SK-N-SH (cell line): ENCODE results near the gene SUN5. TPM values are rescaled to one million over a fixed set of nuclear protein-coding genes. Genes with fewer than 3 reads are reported as not detected.

Source experiments
- CTCF ChIA-PET: fragments of 300-600, 350-600 bp; formaldehyde crosslinking; extraction: SDS; loops from one replicate; lab custom pipeline; 2021; lab: Yijun Ruan, JAX
- POLR2A ChIA-PET: fragments of 350-600 bp; sonication (Branson Sonifier 250); formaldehyde crosslinking; extraction: SDS; loops from one replicate; lab custom pipeline; 2020; ENCODE audit warnings: antibody characterized with exemption, inconsistent platforms; lab: Yijun Ruan, JAX
- DNase-seq: peaks from one replicate; pipeline ENCODE4 v3.0.0; 2012
- H2AFZ ChIP-seq: fragments of 200-600 bp; sonication (generic); 2 replicates; pipeline ENCODE4 v1.8.1; 2016; ENCODE audit warnings: antibody characterized with exemption, mild to moderate bottlenecking, low read depth
- H3F3A ChIP-seq: fragments of 200-600 bp; sonication (generic); replicated peaks from 2 replicates; pipeline ENCODE3; 2016; ENCODE audit warnings: antibody characterized with exemption, mild to moderate bottlenecking; ENCODE audit not compliant: insufficient read depth
- H3K27ac ChIP-seq, 2 experiments: fragments of 200-500 bp in 1 of 2; fragments of 200-600 bp in 1 of 2; sonication (Bioruptor generic) in 1 of 2; sonication (generic), shearing (Covaris generic) in 1 of 2; 2 replicates each; pipeline versions ENCODE4 v1.5.1 to v1.6.1; 2014 to 2016; ENCODE audit warnings: low read depth in 2 of 2, inconsistent platforms in 1 of 2, low read length in 1 of 2, mild to moderate bottlenecking in 1 of 2, mixed read lengths in 1 of 2
- H3K27me3 ChIP-seq: fragments of 200-600 bp; sonication (generic), shearing (Covaris generic); 2 replicates; pipeline ENCODE4 v1.6.1; 2016; ENCODE audit warnings: mixed run types; ENCODE audit not compliant: insufficient read depth
- H3K36me3 ChIP-seq, 2 experiments: fragments of 200-500 bp in 1 of 2; fragments of 200-600 bp in 1 of 2; sonication (Bioruptor generic) in 1 of 2; sonication (generic) in 1 of 2; replicated peaks in 1 of 2; 2 replicates each; pipeline versions ENCODE3 to v1.5.1; 2014 to 2016; ENCODE audit warnings: low read length in 1 of 2, mild to moderate bottlenecking in 1 of 2; ENCODE audit not compliant: insufficient read depth in 2 of 2, control insufficient read depth in 1 of 2
- H3K4me1 ChIP-seq, 2 experiments: fragments of 200-500 bp in 1 of 2; fragments of 200-600 bp in 1 of 2; sonication (Bioruptor generic) in 1 of 2; sonication (generic), shearing (Covaris generic) in 1 of 2; 2 replicates each; pipeline versions ENCODE4 v1.5.1 to v1.6.1; 2014 to 2016; ENCODE audit warnings: low read depth in 1 of 2, low read length in 1 of 2, mixed run types in 1 of 2; ENCODE audit not compliant: insufficient read depth in 2 of 2, control insufficient read depth in 1 of 2
- H3K4me2 ChIP-seq: fragments of 200-600 bp; sonication (generic), shearing (Covaris generic); 2 replicates; pipeline ENCODE4 v1.6.1; 2017; ENCODE audit warnings: mixed run types
- H3K4me3 ChIP-seq, 2 experiments: fragments of 200-500 bp in 1 of 2; fragments of 200-600 bp in 1 of 2; sonication (Bioruptor generic) in 1 of 2; sonication (generic), shearing (Covaris generic) in 1 of 2; 2 replicates each; pipeline versions ENCODE4 v1.5.1 to v1.8.1; 2014 to 2016; ENCODE audit warnings: low read depth in 2 of 2, inconsistent platforms in 1 of 2, low read length in 1 of 2, mild to moderate bottlenecking in 1 of 2, mixed read lengths in 1 of 2, moderate library complexity in 1 of 2
- H3K79me2 ChIP-seq: fragments of 200-600 bp; sonication (generic); 2 replicates; pipeline ENCODE4 v1.8.1; 2017; ENCODE audit warnings: mild to moderate bottlenecking; ENCODE audit not compliant: insufficient read depth
- H3K9ac ChIP-seq: fragments of 200-600 bp; sonication (generic); 2 replicates; pipeline ENCODE4 v1.6.1; 2017; ENCODE audit warnings: mixed run types
- H3K9me2 ChIP-seq: fragments of 200-600 bp; sonication (generic); 2 replicates; pipeline ENCODE4 v1.6.1; 2017; ENCODE audit warnings: mixed run types
- H3K9me3 ChIP-seq: fragments of 200-600 bp; sonication (generic); 2 replicates; pipeline ENCODE4 v1.6.1; 2017; ENCODE audit warnings: mixed run types, mild to moderate bottlenecking, moderate library complexity
- H4K20me1 ChIP-seq: fragments of 200-600 bp; sonication (generic); 2 replicates; pipeline ENCODE4 v1.6.1; 2017; ENCODE audit warnings: mild to moderate bottlenecking, mixed run types; ENCODE audit not compliant: insufficient read depth
- CHD2 ChIP-seq: fragments of 150-350 bp; IDR thresholded peaks from 2 replicates; pipeline ENCODE4 v1.6.1; 2018; ENCODE audit warnings: low read length; ENCODE audit not compliant: partially characterized antibody
- EP300 ChIP-seq, 2 experiments: IDR thresholded peaks; 2 replicates each; pipeline versions ENCODE4 v1.4.0 to v1.6.1; 2012; ENCODE audit warnings: borderline replicate concordance in 1 of 2, low read depth in 1 of 2, low read length in 1 of 2
- EZH2phosphoT487 ChIP-seq: fragments of 200-600 bp; sonication (generic); IDR thresholded peaks from 2 replicates; pipeline ENCODE4 v1.6.1; 2017; ENCODE audit warnings: low read depth, mixed run types, mild to moderate bottlenecking, antibody characterized with exemption, moderate library complexity, borderline replicate concordance
- FOSL2 ChIP-seq: IDR thresholded peaks from 2 replicates; pipeline ENCODE4 v1.4.0; 2012; ENCODE audit warnings: low read depth, mild to moderate bottlenecking, moderate library complexity, borderline replicate concordance
- GATA2 ChIP-seq: sonication (generic); formaldehyde crosslinking; IDR thresholded peaks from 2 replicates; pipeline ENCODE4 v1.5.0; 2020; ENCODE audit warnings: mild to moderate bottlenecking, missing genetic modification reagents
- IRF3 ChIP-seq: fragments of 150-350 bp; IDR thresholded peaks from 2 replicates; pipeline ENCODE4 v1.6.1; 2016; ENCODE audit warnings: mild to moderate bottlenecking, low read depth, low read length
- JUND ChIP-seq: IDR thresholded peaks from 2 replicates; pipeline ENCODE4 v1.4.0; 2012
- MAX ChIP-seq: IDR thresholded peaks from 2 replicates; pipeline ENCODE4 v1.4.0; 2012; ENCODE audit warnings: low read depth
- RAD21 ChIP-seq: IDR thresholded peaks from 2 replicates; pipeline ENCODE4 v1.6.1; 2012; ENCODE audit warnings: mild to moderate bottlenecking, low read length
- RCOR1 ChIP-seq: fragments of 150-350 bp; IDR thresholded peaks from 2 replicates; pipeline ENCODE4 v1.6.1; 2017; ENCODE audit warnings: antibody characterized with exemption, low read length
- REST ChIP-seq: IDR thresholded peaks from 2 replicates; pipeline ENCODE4 v1.6.1; 2012; ENCODE audit warnings: mild to moderate bottlenecking, low read depth, low read length, moderate library complexity
- RXRA ChIP-seq: IDR thresholded peaks from 2 replicates; pipeline ENCODE4 v1.4.0; 2012; ENCODE audit warnings: low read depth, mild to moderate bottlenecking, borderline replicate concordance
- TCF12 ChIP-seq: IDR thresholded peaks from 2 replicates; pipeline ENCODE4 v1.4.0; 2012
- TEAD4 ChIP-seq: IDR thresholded peaks from 2 replicates; pipeline ENCODE4 v1.4.0; 2012; ENCODE audit warnings: mild to moderate bottlenecking, borderline replicate concordance; ENCODE audit not compliant: insufficient read depth
- USF1 ChIP-seq: IDR thresholded peaks from 2 replicates; pipeline ENCODE4 v1.4.0; 2012; ENCODE audit warnings: low read depth, borderline replicate concordance
- USF2 ChIP-seq: fragments of 150-350 bp; IDR thresholded peaks from 2 replicates; pipeline ENCODE4 v1.6.1; 2017; ENCODE audit warnings: antibody characterized with exemption, low read length, low read depth, borderline replicate concordance
- ZBTB33 ChIP-seq: IDR thresholded peaks from 2 replicates; pipeline ENCODE4 v1.4.0; 2012; ENCODE audit warnings: low read depth, borderline replicate concordance
- WGBS: methylation state at CpG from one replicate; pipeline ENCODE4 v1.1.6; 2017; ENCODE audit warnings: low lambda C conversion rate; 5-methylcytosine and 5-hydroxymethylcytosine counted together
- polyA plus RNA-seq, 3 experiments: library from polyadenylated mRNA; depleted of rRNA; stranded (reverse); fragments of >200 nt; gene quantifications; 2 replicates each; pipeline ENCODE4 v1.2.3, GENCODE V29; 2012

SUN5 gene
- polyA plus RNA-seq, 1 of the 3 experiments (the other 2 are of a cell fraction) = not detected

GRCh38 chr20:33053291-33054106 lies 49.3 kb upstream of the SUN5 start, which contains the start of gene BPIFB3:
TSS of gene BPIFB3 (plus strand) at chr20:33053903. CDS start at chr20:33055436, 1,533 bp downstream.
- H3K4me2 ChIP-seq = no peak within 1 kb of the TSS
- no peaks in the 10 kb centered on the region for H4K20me1 ChIP-seq
- H3K27me3 ChIP-seq = peaks cover 42% of the 10 kb centered on the region; the same call in 1 of the 2 replicates
- POLR2A ChIA-PET = no interaction called here
- H3K79me2 ChIP-seq = no peaks in the 10 kb centered on the region
- WGBS = 25% methylated on average over 23 of the region's 25 CpGs
- CTCF ChIA-PET = no interaction called here
- no peaks in the 10 kb centered on the region for H3F3A ChIP-seq
- H3K9ac ChIP-seq = no peak within 1 kb of the TSS
- no peak within 1 kb of the TSS for H3K27ac ChIP-seq
- no peaks in the 10 kb centered on the region for H3K4me1 ChIP-seq
- no peak within 1 kb of the TSS for H2AFZ ChIP-seq
- H3K9me3 ChIP-seq = no peaks in the 10 kb centered on the region
- TF ChIP-seq TEAD4 (no peak), GATA2 (CRISPR knock-in tag) (no peak), RXRA (no peak), RAD21 (no peak), JUND (no peak), USF1 (no peak), CHD2 (no peak), FOSL2 (no peak), ZBTB33 (no peak), USF2 (no peak), RCOR1 (no peak), TCF12 (no peak), REST (no peak), EZH2phosphoT487 (no peak), IRF3 (no peak), EP300 (IDR thresholded peaks at IDR 0.05; ENCODE audit: borderline replicate concordance in 1 of 2, low read depth in 1 of 2, low read length in 1 of 2) (no peak), MAX (no peak)
- H3K36me3 ChIP-seq = no peaks in the 10 kb centered on the region
- H3K9me2 ChIP-seq = no peaks in the 10 kb centered on the region
- DNase-seq = no peak
- no peak within 1 kb of the TSS for H3K4me3 ChIP-seq
